ENCODE results near the gene CELF5.
"Not testable (repeated sequence)": the region's sequence is repeated elsewhere in the genome, so short reads cannot be mapped to it uniquely, and the experiment has no call there.

The CELF5 gene

GRCh38 chr19:3202895-3203294, 21.6 kb upstream of the CELF5 start:
- DNase-seq = not testable (repeated sequence)
- intact Hi-C loops (cut with DNase I) = loop anchor here (10.0 kb wide), 1 partner anchor 262 kb away; no protein-coding TSS in a partner anchor

- no peak for DNase-seq
- intact Hi-C loops (cut with DNase I) = loop anchor here (10.0 kb wide), 1 partner anchor 261 kb away; no protein-coding TSS in a partner anchor
Measured at GRCh38 chr19:3203805-3204645, 20.4 kb upstream of the CELF5 start.

GRCh38 chr19:3204646-3205275, 19.7 kb upstream of the CELF5 start:
- DNase-seq = no peak
- intact Hi-C loops (cut with DNase I) = loop anchor here (10.0 kb wide), 1 partner anchor 260 kb away; no protein-coding TSS in a partner anchor

GRCh38 chr19:3206216-3206953, 18.1 kb upstream of the CELF5 start:
- DNase-seq = no peak
- intact Hi-C loops (cut with DNase I) = loop anchor here (10.0 kb wide), 1 partner anchor 258 kb away; no protein-coding TSS in a partner anchor

GRCh38 chr19:3207461-3208242, 16.8 kb upstream of the CELF5 start:
- DNase-seq = no peak
- intact Hi-C loops (cut with DNase I) = loop anchor here (10.0 kb wide), 1 partner anchor 257 kb away; no protein-coding TSS in a partner anchor

- intact Hi-C loops (cut with DNase I) = loop anchor here (10.0 kb wide), 1 partner anchor 256 kb away; no protein-coding TSS in a partner anchor
- DNase-seq = no peak
Measured at GRCh38 chr19:3208317-3209207, 15.9 kb upstream of the CELF5 start.

GRCh38 chr19:3210347-3211017, 14.0 kb upstream of the CELF5 start:
- intact Hi-C loops (cut with DNase I) = no loop called here
- DNase-seq = peak in 23 of 42 donors; percentile 19 to 68 (median 43)

GRCh38 chr19:3211191-3211590, 13.3 kb upstream of the CELF5 start:
- intact Hi-C loops (cut with DNase I) = no loop called here

GRCh38 chr19:3213159-3213558, 11.3 kb upstream of the CELF5 start:
- DNase-seq = no peak
- intact Hi-C loops (cut with DNase I) = no loop called here

More at GRCh38 chr19:3211191-3211590, 13.3 kb upstream of the CELF5 start:
- DNase-seq = no peak

- no peak for DNase-seq
- intact Hi-C loops (cut with DNase I) = no loop called here
Measured at GRCh38 chr19:3216874-3217273, 7.6 kb upstream of the CELF5 start.

GRCh38 chr19:3220576-3220975, 3.9 kb upstream of the CELF5 start:
- intact Hi-C loops (cut with DNase I) = no loop called here
- DNase-seq = no peak

GRCh38 chr19:3221576-3221975, 2.9 kb upstream of the CELF5 start:
- intact Hi-C loops (cut with DNase I) = not testable (repeated sequence)

GRCh38 chr19:3222709-3223108, 1.8 kb upstream of the CELF5 start:
- intact Hi-C loops (cut with DNase I) = no loop called here
- DNase-seq = no peak

More at GRCh38 chr19:3221576-3221975, 2.9 kb upstream of the CELF5 start:
- not testable (repeated sequence) for DNase-seq

GRCh38 chr19:3225169-3225485, 666 bp downstream of the CELF5 start:
- no peak for DNase-seq

GRCh38 chr19:3225677-3226093, 1.2 kb downstream of the CELF5 start:
- intact Hi-C loops (cut with DNase I) = no loop called here
- DNase-seq = no peak

More at GRCh38 chr19:3225169-3225485, 666 bp downstream of the CELF5 start:
- intact Hi-C loops (cut with DNase I) = no loop called here

- intact Hi-C loops (cut with DNase I) = no loop called here
- no peak for DNase-seq
Measured at GRCh38 chr19:3227054-3227626, 2.7 kb downstream of the CELF5 start.

GRCh38 chr19:3229346-3229743, 4.9 kb downstream of the CELF5 start:
- intact Hi-C loops (cut with DNase I) = no loop called here
- no peak for DNase-seq

Measured in head of caudate nucleus (tissue), 42 donors.